IPS-18a (cell line): ENCODE data around the gene OSTC.
A peak's percentile ranks its signal among the peaks of the same experiment; 100 is the strongest.

Experiments
- H3K27ac ChIP-seq: one replicate; pipeline ENCODE4 v1.5.1; 2013; ENCODE audit warnings: low read length
- H3K27me3 ChIP-seq: one replicate; pipeline ENCODE4 v1.6.1; 2013; ENCODE audit warnings: mild to moderate bottlenecking, low read length; ENCODE audit not compliant: control insufficient read depth, insufficient read depth
- H3K36me3 ChIP-seq: one replicate; pipeline ENCODE4 v1.6.1; 2013; ENCODE audit warnings: low read depth, low read length; ENCODE audit not compliant: control insufficient read depth
- H3K4me1 ChIP-seq: one replicate; pipeline ENCODE4 v1.6.1; 2013; ENCODE audit warnings: low read depth, low read length; ENCODE audit not compliant: control insufficient read depth
- H3K4me3 ChIP-seq: one replicate; pipeline ENCODE4 v1.5.1; 2013; ENCODE audit warnings: low read length
- H3K9ac ChIP-seq: one replicate; pipeline ENCODE4 v1.6.1; 2013; ENCODE audit warnings: mild to moderate bottlenecking, low read length, moderate library complexity
- H3K9me3 ChIP-seq: one replicate; pipeline ENCODE4 v1.6.1; 2013; ENCODE audit warnings: low read depth, low read length; ENCODE audit not compliant: control insufficient read depth

Gene OSTC

GRCh38 chr4:108651014-108651791, 804 bp downstream of the OSTC start:
- Histone ChIP-seq H3K4me3 (peak overlapping the region; percentile 98), H3K9ac (peak overlapping the region; percentile 90), H3K9me3 (no peaks in the 10 kb centered on the region), H3K27ac (peak overlapping the region; percentile 81), H3K27me3 (no peaks in the 10 kb centered on the region), H3K4me1 (no peaks in the 10 kb centered on the region), H3K36me3 (peaks cover 5% of the 10 kb centered on the region)

- H3K4me3 ChIP-seq = no peak overlapping the region
- H3K36me3 ChIP-seq = peaks cover 40% of the 10 kb centered on the region
- H3K9me3 ChIP-seq = no peaks in the 10 kb centered on the region
- H3K27me3 ChIP-seq = no peaks in the 10 kb centered on the region
- no peak overlapping the region for H3K27ac ChIP-seq
- H3K4me1 ChIP-seq = no peaks in the 10 kb centered on the region
- no peak overlapping the region for H3K9ac ChIP-seq
Measured at GRCh38 chr4:108662629-108663028, 12.2 kb downstream of the OSTC start.

GRCh38 chr4:108674356-108674977, 24.1 kb downstream of the OSTC start:
- Histone ChIP-seq H3K9me3 (no peaks in the 10 kb centered on the region), H3K27ac (no peak overlapping the region), H3K9ac (no peak overlapping the region), H3K27me3 (no peaks in the 10 kb centered on the region), H3K4me1 (no peaks in the 10 kb centered on the region), H3K4me3 (no peak overlapping the region), H3K36me3 (no peaks in the 10 kb centered on the region)

- H3K36me3 ChIP-seq = no peaks in the 10 kb centered on the region
Measured at GRCh38 chr4:108681321-108681809, 31.0 kb downstream of the OSTC start.

GRCh38 chr4:108683479-108683878, 33.1 kb downstream of the OSTC start:
- Histone ChIP-seq H3K9ac (no peak overlapping the region), H3K9me3 (no peaks in the 10 kb centered on the region), H3K4me3 (no peak overlapping the region), H3K36me3 (no peaks in the 10 kb centered on the region), H3K27ac (no peak overlapping the region), H3K27me3 (no peaks in the 10 kb centered on the region), H3K4me1 (no peaks in the 10 kb centered on the region)

More at GRCh38 chr4:108681321-108681809, 31.0 kb downstream of the OSTC start:
- Histone ChIP-seq H3K9me3 (no peaks in the 10 kb centered on the region), H3K4me1 (no peaks in the 10 kb centered on the region), H3K9ac (no peak overlapping the region), H3K27ac (no peak overlapping the region), H3K4me3 (no peak overlapping the region), H3K27me3 (no peaks in the 10 kb centered on the region)

GRCh38 chr4:108685036-108685686, 34.8 kb downstream of the OSTC start:
- Histone ChIP-seq H3K9me3 (no peaks in the 10 kb centered on the region), H3K4me1 (no peaks in the 10 kb centered on the region), H3K9ac (no peak overlapping the region), H3K36me3 (no peaks in the 10 kb centered on the region), H3K4me3 (no peak overlapping the region), H3K27ac (no peak overlapping the region), H3K27me3 (no peaks in the 10 kb centered on the region)

GRCh38 chr4:108690738-108691137, 40.3 kb downstream of the OSTC start:
- no peaks in the 10 kb centered on the region for H3K36me3 ChIP-seq
- no peak overlapping the region for H3K4me3 ChIP-seq
- H3K4me1 ChIP-seq = no peaks in the 10 kb centered on the region
- H3K9me3 ChIP-seq = no peaks in the 10 kb centered on the region
- no peak overlapping the region for H3K9ac ChIP-seq
- no peaks in the 10 kb centered on the region for H3K27me3 ChIP-seq
- no peak overlapping the region for H3K27ac ChIP-seq

- H3K27me3 ChIP-seq = no peaks in the 10 kb centered on the region
- no peaks in the 10 kb centered on the region for H3K9me3 ChIP-seq
- H3K27ac ChIP-seq = no peak overlapping the region
- H3K4me3 ChIP-seq = no peak overlapping the region
- no peak overlapping the region for H3K9ac ChIP-seq
- H3K4me1 ChIP-seq = peaks cover 2% of the 10 kb centered on the region
- H3K36me3 ChIP-seq = no peaks in the 10 kb centered on the region
Measured at GRCh38 chr4:108693211-108693610, 42.8 kb downstream of the OSTC start.

- H3K36me3 ChIP-seq = no peaks in the 10 kb centered on the region
- H3K4me1 ChIP-seq = peaks cover 2% of the 10 kb centered on the region
- no peak overlapping the region for H3K27ac ChIP-seq
- H3K9ac ChIP-seq = no peak overlapping the region
- H3K4me3 ChIP-seq = no peak overlapping the region
- H3K27me3 ChIP-seq = no peaks in the 10 kb centered on the region
- H3K9me3 ChIP-seq = no peaks in the 10 kb centered on the region
Measured at GRCh38 chr4:108693819-108694218, 43.4 kb downstream of the OSTC start.

GRCh38 chr4:108694423-108694822, 44.0 kb downstream of the OSTC start:
- Histone ChIP-seq H3K4me1 (peaks cover 2% of the 10 kb centered on the region), H3K27me3 (no peaks in the 10 kb centered on the region), H3K9me3 (no peaks in the 10 kb centered on the region), H3K9ac (no peak overlapping the region), H3K27ac (no peak overlapping the region), H3K36me3 (no peaks in the 10 kb centered on the region), H3K4me3 (no peak overlapping the region)

- H3K9ac ChIP-seq = no peak overlapping the region
- no peaks in the 10 kb centered on the region for H3K27me3 ChIP-seq
- no peak overlapping the region for H3K4me3 ChIP-seq
- no peaks in the 10 kb centered on the region for H3K9me3 ChIP-seq
- H3K36me3 ChIP-seq = no peaks in the 10 kb centered on the region
- no peak overlapping the region for H3K27ac ChIP-seq
- H3K4me1 ChIP-seq = peaks cover 2% of the 10 kb centered on the region
Measured at GRCh38 chr4:108695062-108695461, 44.7 kb downstream of the OSTC start.
